HEK293 (cell line): ENCODE measurements around the gene KLHL15.

ENCODE experiments used
- FEZF1 ChIP-seq: fragments of 450-650 bp; formaldehyde crosslinking; IDR thresholded peaks from 2 replicates; pipeline ENCODE4 v1.5.1; 2016; ENCODE audit warnings: missing biosample characterization, missing genetic modification characterization
- HOXD13 ChIP-seq: sonication (generic); formaldehyde crosslinking; IDR thresholded peaks from 2 replicates; pipeline ENCODE4 v1.8.0; 2022; ENCODE audit warnings: missing genetic modification reagents, borderline replicate concordance
- ZBTB1 ChIP-seq: fragments of 450-650 bp; formaldehyde crosslinking; IDR thresholded peaks from 2 replicates; pipeline ENCODE4 v1.5.1; 2016; ENCODE audit warnings: missing biosample characterization, missing genetic modification characterization
- ZFP41 ChIP-seq: fragments of 450-650 bp; formaldehyde crosslinking; IDR thresholded peaks from 2 replicates; pipeline ENCODE4 v1.5.1; 2016; ENCODE audit warnings: missing biosample characterization, missing genetic modification characterization, borderline replicate concordance
- ZNF121 ChIP-seq: fragments of 450-650 bp; formaldehyde crosslinking; IDR thresholded peaks from 2 replicates; pipeline ENCODE4 v1.5.1; 2016; ENCODE audit warnings: missing biosample characterization, missing genetic modification characterization
- ZNF2 ChIP-seq: fragments of 450-650 bp; formaldehyde crosslinking; IDR thresholded peaks from 2 replicates; pipeline ENCODE4 v1.5.1; 2016; ENCODE audit warnings: missing biosample characterization, missing genetic modification characterization
- ZNF433 ChIP-seq: fragments of 450-650 bp; formaldehyde crosslinking; IDR thresholded peaks from 2 replicates; pipeline ENCODE4 v1.5.1; 2016; ENCODE audit warnings: missing biosample characterization, missing genetic modification characterization, low read depth
- ZNF623 ChIP-seq: fragments of 450-650 bp; formaldehyde crosslinking; IDR thresholded peaks from 2 replicates; pipeline ENCODE4 v1.5.1; 2016; ENCODE audit warnings: missing biosample characterization, missing genetic modification characterization
- ZNF747 ChIP-seq: fragments of 450-650 bp; formaldehyde crosslinking; IDR thresholded peaks from 2 replicates; pipeline ENCODE4 v1.5.1; 2016; ENCODE audit warnings: missing biosample characterization, missing genetic modification characterization
- TF ChIP-seq, protein P1 (sequence below): fragments of 450-650 bp; formaldehyde crosslinking; IDR thresholded peaks from 2 replicates; pipeline ENCODE4 v1.5.1; 2016; ENCODE audit warnings: missing biosample characterization, missing genetic modification characterization, low read depth
- TF ChIP-seq, protein P2 (sequence below): fragments of 450-650 bp; formaldehyde crosslinking; IDR thresholded peaks from 2 replicates; pipeline ENCODE4 v1.5.1; 2016; ENCODE audit warnings: missing biosample characterization, missing genetic modification characterization
- TF ChIP-seq, protein P3 (sequence below): fragments of 450-650 bp; formaldehyde crosslinking; IDR thresholded peaks from 2 replicates; pipeline ENCODE4 v1.5.1; 2016; ENCODE audit warnings: missing biosample characterization, missing genetic modification characterization
- TF ChIP-seq, protein P4 (sequence below): fragments of 450-650 bp; formaldehyde crosslinking; IDR thresholded peaks from 2 replicates; pipeline ENCODE4 v1.5.1; 2016; ENCODE audit warnings: missing biosample characterization, missing genetic modification characterization

DNA sequence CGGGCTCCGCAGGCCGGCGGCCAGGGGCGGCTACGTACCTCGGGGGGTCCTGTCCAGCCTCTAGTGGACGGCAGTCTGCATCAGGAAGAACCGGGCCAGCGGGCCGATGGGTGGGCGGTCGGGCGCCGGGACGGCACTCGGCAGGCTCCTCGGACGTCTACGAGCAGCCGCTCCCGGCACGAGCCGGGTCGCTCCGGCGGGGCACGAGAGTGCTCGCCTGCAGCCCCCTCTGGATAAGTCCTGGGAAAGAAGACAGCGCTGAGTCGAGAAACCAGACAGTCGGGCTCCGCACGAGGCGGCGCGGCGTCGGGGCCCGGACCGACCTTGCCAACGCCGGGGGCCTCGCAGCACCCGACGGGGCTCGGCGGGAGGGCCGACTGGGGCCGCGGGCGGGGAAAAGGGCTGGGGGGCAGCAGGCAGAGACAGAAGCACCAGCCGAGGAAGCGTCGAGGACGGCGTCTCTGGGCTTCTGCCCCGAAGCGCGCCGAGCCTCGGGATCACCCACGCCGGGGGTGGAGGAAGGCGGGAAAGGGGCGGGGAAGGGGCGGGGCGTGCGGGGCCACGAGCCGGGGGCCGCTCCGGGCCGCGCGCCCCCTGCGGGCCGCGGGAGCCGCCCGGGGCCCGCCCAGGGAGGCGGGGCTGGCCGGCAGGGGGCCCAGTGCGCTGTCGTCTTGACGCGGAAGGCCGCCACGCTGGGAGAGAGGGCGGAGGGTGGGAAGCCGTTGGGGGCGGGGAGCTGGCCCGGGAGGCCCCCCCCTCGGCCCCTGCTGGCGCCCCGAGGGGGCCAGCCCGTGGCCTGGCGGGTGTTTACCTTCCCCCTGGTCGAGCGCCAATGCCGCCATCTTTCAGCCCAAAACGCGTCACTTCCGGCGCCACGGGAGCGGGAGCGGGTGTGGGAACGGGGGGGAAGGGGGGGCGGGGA, 1.9 kb downstream of the KLHL15 start:
- TF ChIP-seq, protein P1, sequence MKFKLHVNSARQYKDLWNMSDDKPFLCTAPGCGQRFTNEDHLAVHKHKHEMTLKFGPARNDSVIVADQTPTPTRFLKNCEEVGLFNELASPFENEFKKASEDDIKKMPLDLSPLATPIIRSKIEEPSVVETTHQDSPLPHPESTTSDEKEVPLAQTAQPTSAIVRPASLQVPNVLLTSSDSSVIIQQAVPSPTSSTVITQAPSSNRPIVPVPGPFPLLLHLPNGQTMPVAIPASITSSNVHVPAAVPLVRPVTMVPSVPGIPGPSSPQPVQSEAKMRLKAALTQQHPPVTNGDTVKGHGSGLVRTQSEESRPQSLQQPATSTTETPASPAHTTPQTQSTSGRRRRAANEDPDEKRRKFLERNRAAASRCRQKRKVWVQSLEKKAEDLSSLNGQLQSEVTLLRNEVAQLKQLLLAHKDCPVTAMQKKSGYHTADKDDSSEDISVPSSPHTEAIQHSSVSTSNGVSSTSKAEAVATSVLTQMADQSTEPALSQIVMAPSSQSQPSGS (tag by site-specific recombination) = no peak
- TF ChIP-seq ZNF747 (tag by site-specific recombination) (no peak), ZBTB1 (tag by site-specific recombination) (no peak), ZFP41 (tag by site-specific recombination) (no peak), ZNF623 (no peak), FEZF1 (no peak), ZNF121 (tag by site-specific recombination) (peak; percentile 70), HOXD13 (no peak), ZNF2 (tag by site-specific recombination) (no peak), ZNF433 (tag by site-specific recombination) (no peak)
- TF ChIP-seq, protein P2, sequence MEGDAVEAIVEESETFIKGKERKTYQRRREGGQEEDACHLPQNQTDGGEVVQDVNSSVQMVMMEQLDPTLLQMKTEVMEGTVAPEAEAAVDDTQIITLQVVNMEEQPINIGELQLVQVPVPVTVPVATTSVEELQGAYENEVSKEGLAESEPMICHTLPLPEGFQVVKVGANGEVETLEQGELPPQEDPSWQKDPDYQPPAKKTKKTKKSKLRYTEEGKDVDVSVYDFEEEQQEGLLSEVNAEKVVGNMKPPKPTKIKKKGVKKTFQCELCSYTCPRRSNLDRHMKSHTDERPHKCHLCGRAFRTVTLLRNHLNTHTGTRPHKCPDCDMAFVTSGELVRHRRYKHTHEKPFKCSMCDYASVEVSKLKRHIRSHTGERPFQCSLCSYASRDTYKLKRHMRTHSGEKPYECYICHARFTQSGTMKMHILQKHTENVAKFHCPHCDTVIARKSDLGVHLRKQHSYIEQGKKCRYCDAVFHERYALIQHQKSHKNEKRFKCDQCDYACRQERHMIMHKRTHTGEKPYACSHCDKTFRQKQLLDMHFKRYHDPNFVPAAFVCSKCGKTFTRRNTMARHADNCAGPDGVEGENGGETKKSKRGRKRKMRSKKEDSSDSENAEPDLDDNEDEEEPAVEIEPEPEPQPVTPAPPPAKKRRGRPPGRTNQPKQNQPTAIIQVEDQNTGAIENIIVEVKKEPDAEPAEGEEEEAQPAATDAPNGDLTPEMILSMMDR (tag by site-specific recombination) = 0 out of 2 replicates have a peak, but pooled peaks have one; percentile 10
- TF ChIP-seq, protein P3, sequence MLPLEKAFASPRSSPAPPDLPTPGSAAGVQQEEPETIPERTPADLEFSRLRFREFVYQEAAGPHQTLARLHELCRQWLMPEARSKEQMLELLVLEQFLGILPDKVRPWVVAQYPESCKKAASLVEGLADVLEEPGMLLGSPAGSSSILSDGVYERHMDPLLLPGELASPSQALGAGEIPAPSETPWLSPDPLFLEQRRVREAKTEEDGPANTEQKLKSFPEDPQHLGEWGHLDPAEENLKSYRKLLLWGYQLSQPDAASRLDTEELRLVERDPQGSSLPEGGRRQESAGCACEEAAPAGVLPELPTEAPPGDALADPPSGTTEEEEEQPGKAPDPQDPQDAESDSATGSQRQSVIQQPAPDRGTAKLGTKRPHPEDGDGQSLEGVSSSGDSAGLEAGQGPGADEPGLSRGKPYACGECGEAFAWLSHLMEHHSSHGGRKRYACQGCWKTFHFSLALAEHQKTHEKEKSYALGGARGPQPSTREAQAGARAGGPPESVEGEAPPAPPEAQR = no peak
- TF ChIP-seq, protein P4, sequence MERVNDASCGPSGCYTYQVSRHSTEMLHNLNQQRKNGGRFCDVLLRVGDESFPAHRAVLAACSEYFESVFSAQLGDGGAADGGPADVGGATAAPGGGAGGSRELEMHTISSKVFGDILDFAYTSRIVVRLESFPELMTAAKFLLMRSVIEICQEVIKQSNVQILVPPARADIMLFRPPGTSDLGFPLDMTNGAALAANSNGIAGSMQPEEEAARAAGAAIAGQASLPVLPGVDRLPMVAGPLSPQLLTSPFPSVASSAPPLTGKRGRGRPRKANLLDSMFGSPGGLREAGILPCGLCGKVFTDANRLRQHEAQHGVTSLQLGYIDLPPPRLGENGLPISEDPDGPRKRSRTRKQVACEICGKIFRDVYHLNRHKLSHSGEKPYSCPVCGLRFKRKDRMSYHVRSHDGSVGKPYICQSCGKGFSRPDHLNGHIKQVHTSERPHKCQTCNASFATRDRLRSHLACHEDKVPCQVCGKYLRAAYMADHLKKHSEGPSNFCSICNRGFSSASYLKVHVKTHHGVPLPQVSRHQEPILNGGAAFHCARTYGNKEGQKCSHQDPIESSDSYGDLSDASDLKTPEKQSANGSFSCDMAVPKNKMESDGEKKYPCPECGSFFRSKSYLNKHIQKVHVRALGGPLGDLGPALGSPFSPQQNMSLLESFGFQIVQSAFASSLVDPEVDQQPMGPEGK (tag by site-specific recombination) = peak; percentile 90
